CD4-positive, alpha-beta T cell (primary cell): ENCODE results near the gene PDE6C. TPM values are rescaled to one million over a fixed set of nuclear protein-coding genes. Genes with fewer than 3 reads are reported as not detected.
"Not testable (repeated sequence)": the region's sequence is repeated elsewhere in the genome, so short reads cannot be mapped to it uniquely, and the experiment has no call there.

Experiments used
- ATAC-seq: fragments of 200-7000 bp; cut with Tn5 transposase; one replicate; pipeline ENCODE4 v1.10.0; 2022; ENCODE audit warnings: mild to moderate bottlenecking; ENCODE audit not compliant: poor library complexity
- CTCF ChIA-PET: fragments of 350-600 bp; sonication (Branson Sonifier 250); formaldehyde crosslinking; loops from one replicate; lab custom pipeline; 2021; ENCODE audit warnings: antibody characterized with exemption, inconsistent platforms; lab: Charles Lee
- POLR2A ChIA-PET: fragments of 350-600 bp; sonication (Branson Sonifier 250); formaldehyde crosslinking; loops from one replicate; lab custom pipeline; 2021; ENCODE audit warnings: antibody characterized with exemption, inconsistent platforms; lab: Charles Lee
- DNase-seq, 14 experiments: peaks; one replicate each; pipeline ENCODE4 v3.0.0-alpha.2; 2013 to 2020; ENCODE audit warnings: mixed read lengths in 2 of 14
- H3K27ac ChIP-seq, 2 donors: one replicate each; pipeline versions ENCODE4 v1.5.1 to v1.7.0; 2013; ENCODE audit warnings: low read length in 2 of 2, low read depth in 1 of 2, mild to moderate bottlenecking in 1 of 2
- H3K27me3 ChIP-seq, 2 experiments: 1 replicate in 1 of 2; 2 replicates in 1 of 2; pipeline versions ENCODE4 v1.6.1 to v1.7.0; 2013; ENCODE audit warnings: low read length in 2 of 2, control low read depth in 1 of 2, mild to moderate bottlenecking in 1 of 2, moderate library complexity in 1 of 2; ENCODE audit not compliant: insufficient read depth in 2 of 2, control insufficient read depth in 1 of 2
- H3K36me3 ChIP-seq: one replicate; pipeline ENCODE4 v1.6.1; 2013; ENCODE audit warnings: low read length, control low read depth; ENCODE audit not compliant: insufficient read depth
- H3K4me1 ChIP-seq: one replicate; pipeline ENCODE4 v1.6.1; 2013; ENCODE audit warnings: low read length, control low read depth; ENCODE audit not compliant: insufficient read depth
- H3K4me3 ChIP-seq: one replicate; pipeline ENCODE4 v1.5.1; 2013; ENCODE audit warnings: mild to moderate bottlenecking, low read length, moderate library complexity
- H3K9me3 ChIP-seq, 2 experiments: 1 replicate in 1 of 2; 2 replicates in 1 of 2; pipeline versions ENCODE4 v1.6.1 to v1.7.0; 2013; ENCODE audit warnings: low read length in 2 of 2, mild to moderate bottlenecking in 2 of 2, control low read depth in 1 of 2, moderate library complexity in 1 of 2; ENCODE audit not compliant: control insufficient read depth in 1 of 2, insufficient read depth in 1 of 2
- H3K27ac Mint-ChIP-seq: one replicate; pipeline ENCODE4 v1.8.0; 2020; ENCODE audit warnings: mixed read lengths
- H3K27me3 Mint-ChIP-seq: one replicate; pipeline ENCODE4 v1.8.0; 2021; ENCODE audit warnings: mixed read lengths
- H3K36me3 Mint-ChIP-seq: one replicate; pipeline ENCODE4 v1.8.0; 2021; ENCODE audit warnings: low read depth, mixed read lengths
- H3K4me1 Mint-ChIP-seq: one replicate; pipeline ENCODE4 v1.8.0; 2021; ENCODE audit warnings: low read depth, mixed read lengths
- H3K4me3 Mint-ChIP-seq: one replicate; pipeline ENCODE4 v1.8.0; 2020; ENCODE audit warnings: mild to moderate bottlenecking, mixed read lengths
- H3K9me3 Mint-ChIP-seq: one replicate; pipeline ENCODE4 v1.8.0; 2020; ENCODE audit warnings: mixed read lengths
- intact Hi-C, 2 experiments: fragments of 100-400 bp; cut with DNase I in 1 of 2; cut with micrococcal nuclease in 1 of 2; formaldehyde crosslinking; loops; one replicate each; pipeline versions ENCODE4 v1.15.1 to v1.9.0; 2023 to 2025; cut with DNase I, micrococcal nuclease
- total RNA-seq, 174 experiments: library from RNA in 2 of 174; stranded (reverse) in 2 of 174; gene quantifications; one replicate each; pipeline ENCODE4 v1.2.3 and lab custom pipeline; 2021 to 2026
- TF ChIP-seq, protein P1 (sequence below): fragments of 200-600 bp; IDR thresholded peaks from one replicate; pipeline ENCODE4 v1.8.0; 2022; ENCODE audit warnings: antibody characterized with exemption, mild to moderate bottlenecking

Gene PDE6C
- total RNA-seq, 2 experiments from 2014 or later: not detected

DNA sequence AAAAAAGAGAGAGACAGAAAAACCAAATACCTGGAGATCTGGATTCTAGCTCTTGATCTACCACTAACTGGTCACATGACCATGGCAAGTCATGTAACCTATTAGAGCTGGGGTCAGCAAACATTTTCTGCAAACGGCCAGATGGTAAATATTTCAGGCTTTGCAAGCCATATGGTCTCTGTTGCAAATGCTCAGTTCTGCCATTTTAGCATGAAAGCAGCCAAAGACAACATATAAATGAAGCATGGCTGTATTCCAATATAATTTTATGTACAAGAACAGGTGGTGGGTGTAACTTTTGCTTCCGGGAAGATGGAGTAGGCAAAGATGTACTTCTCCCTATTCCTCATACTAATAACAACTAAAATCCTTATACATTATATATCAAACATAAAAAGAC lies 83.4 kb downstream of the PDE6C start:
- H3K9me3 Mint-ChIP-seq: no peaks in the 10 kb centered on the region
- no peak overlapping the region for H3K27ac Mint-ChIP-seq
- ATAC-seq: no peak
- H3K36me3 Mint-ChIP-seq: peaks cover 76% of the 10 kb centered on the region
- H3K27ac ChIP-seq: no peak overlapping the region
- ChIA-PET CTCF (no interaction called here), POLR2A (no interaction called here)
- H3K4me1 ChIP-seq: no peaks in the 10 kb centered on the region
- peaks cover 60% of the 10 kb centered on the region for H3K36me3 ChIP-seq
- H3K27me3 Mint-ChIP-seq: no peaks in the 10 kb centered on the region
- intact Hi-C loops: no loop called here
- H3K4me1 Mint-ChIP-seq: peaks cover 27% of the 10 kb centered on the region
- DNase-seq: no peak
- TF ChIP-seq, protein P1, sequence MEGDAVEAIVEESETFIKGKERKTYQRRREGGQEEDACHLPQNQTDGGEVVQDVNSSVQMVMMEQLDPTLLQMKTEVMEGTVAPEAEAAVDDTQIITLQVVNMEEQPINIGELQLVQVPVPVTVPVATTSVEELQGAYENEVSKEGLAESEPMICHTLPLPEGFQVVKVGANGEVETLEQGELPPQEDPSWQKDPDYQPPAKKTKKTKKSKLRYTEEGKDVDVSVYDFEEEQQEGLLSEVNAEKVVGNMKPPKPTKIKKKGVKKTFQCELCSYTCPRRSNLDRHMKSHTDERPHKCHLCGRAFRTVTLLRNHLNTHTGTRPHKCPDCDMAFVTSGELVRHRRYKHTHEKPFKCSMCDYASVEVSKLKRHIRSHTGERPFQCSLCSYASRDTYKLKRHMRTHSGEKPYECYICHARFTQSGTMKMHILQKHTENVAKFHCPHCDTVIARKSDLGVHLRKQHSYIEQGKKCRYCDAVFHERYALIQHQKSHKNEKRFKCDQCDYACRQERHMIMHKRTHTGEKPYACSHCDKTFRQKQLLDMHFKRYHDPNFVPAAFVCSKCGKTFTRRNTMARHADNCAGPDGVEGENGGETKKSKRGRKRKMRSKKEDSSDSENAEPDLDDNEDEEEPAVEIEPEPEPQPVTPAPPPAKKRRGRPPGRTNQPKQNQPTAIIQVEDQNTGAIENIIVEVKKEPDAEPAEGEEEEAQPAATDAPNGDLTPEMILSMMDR: no peak
- H3K4me3 Mint-ChIP-seq: no peak overlapping the region
- no peaks in the 10 kb centered on the region for H3K9me3 ChIP-seq
- no peak overlapping the region for H3K4me3 ChIP-seq
- no peaks in the 10 kb centered on the region for H3K27me3 ChIP-seq

DNA sequence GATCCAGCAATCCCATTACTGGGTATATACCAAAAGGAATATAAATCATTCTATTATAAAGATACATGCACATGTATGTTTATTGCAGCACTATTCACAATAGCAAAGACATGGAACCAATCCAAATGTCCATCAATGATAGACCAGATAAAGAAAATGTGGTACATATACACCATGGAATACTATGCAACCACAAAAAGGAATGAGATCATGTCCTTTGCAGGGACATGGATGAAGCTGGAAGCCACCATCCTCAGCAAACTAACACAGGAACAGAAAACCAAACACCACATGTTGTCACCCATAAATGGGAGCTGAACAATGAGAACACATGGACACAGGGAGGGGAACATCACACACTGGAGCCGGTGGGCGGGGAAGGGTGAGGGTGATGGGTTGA lies 84.2 kb downstream of the PDE6C start:
- peaks cover 68% of the 10 kb centered on the region for H3K36me3 Mint-ChIP-seq
- H3K9me3 ChIP-seq, ATAC-seq, H3K27me3 Mint-ChIP-seq, intact Hi-C loops, H3K4me3 ChIP-seq, CTCF ChIA-PET, H3K9me3 Mint-ChIP-seq, H3K4me1 ChIP-seq, POLR2A ChIA-PET, H3K27me3 ChIP-seq, H3K27ac Mint-ChIP-seq, H3K27ac ChIP-seq, H3K4me3 Mint-ChIP-seq, DNase-seq: not testable (repeated sequence)
- peaks cover 58% of the 10 kb centered on the region for H3K36me3 ChIP-seq
- H3K4me1 Mint-ChIP-seq: peaks cover 27% of the 10 kb centered on the region

DNA sequence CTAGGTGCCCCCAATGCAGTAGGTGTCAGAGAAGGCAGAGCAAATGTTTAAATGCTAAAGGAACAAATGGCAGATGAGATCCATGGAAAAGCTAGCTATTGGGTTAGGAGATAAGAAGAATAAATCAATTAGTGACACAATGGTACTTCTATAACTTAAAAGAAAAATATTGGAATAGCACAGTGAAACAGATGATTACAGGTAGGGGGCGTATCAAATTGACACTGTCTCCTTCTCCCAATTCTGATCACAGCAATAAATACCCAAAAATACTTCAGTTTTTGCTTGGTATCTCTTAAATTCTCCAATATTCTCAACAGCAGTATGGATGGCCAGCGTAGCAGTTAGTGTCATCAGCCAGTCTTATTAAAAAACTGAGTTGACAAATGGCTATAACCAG lies 84.9 kb downstream of the PDE6C start:
- peaks cover 27% of the 10 kb centered on the region for H3K4me1 Mint-ChIP-seq
- peaks cover 52% of the 10 kb centered on the region for H3K36me3 ChIP-seq
- H3K27me3 ChIP-seq: no peaks in the 10 kb centered on the region
- H3K27me3 Mint-ChIP-seq: no peaks in the 10 kb centered on the region
- DNase-seq (no peak), ATAC-seq (no peak)
- no peak overlapping the region for H3K4me3 Mint-ChIP-seq
- H3K36me3 Mint-ChIP-seq: peaks cover 61% of the 10 kb centered on the region
- intact Hi-C loops: no loop called here
- H3K9me3 Mint-ChIP-seq: no peaks in the 10 kb centered on the region
- no peak overlapping the region for H3K4me3 ChIP-seq
- TF ChIP-seq, protein P1: no peak
- no peak overlapping the region for H3K27ac Mint-ChIP-seq
- H3K4me1 ChIP-seq: peaks cover 5% of the 10 kb centered on the region
- ChIA-PET POLR2A (no interaction called here), CTCF (no interaction called here)
- no peaks in the 10 kb centered on the region for H3K9me3 ChIP-seq
- no peak overlapping the region for H3K27ac ChIP-seq

- ChIA-PET POLR2A (interaction anchor here (1.0 to 1.3 kb wide), 3 partner anchors 9 to 1128 kb away, joined by 3 read pairs; partner anchors contain the start of gene IDE), CTCF (interaction anchor here (0.9 kb wide), 1 partner anchor 853 kb away, joined by 3 read pairs; no protein-coding TSS in a partner anchor)
- peak overlapping the region; percentile 67 to 77 for H3K27ac ChIP-seq
- no peak overlapping the region for H3K4me3 Mint-ChIP-seq
- H3K9me3 ChIP-seq: no peaks in the 10 kb centered on the region
- peaks cover 22% of the 10 kb centered on the region for H3K36me3 Mint-ChIP-seq
- peak; percentile 45 for ATAC-seq
- H3K9me3 Mint-ChIP-seq: no peaks in the 10 kb centered on the region
- TF ChIP-seq, protein P1: no peak
- H3K4me1 ChIP-seq: peaks cover 5% of the 10 kb centered on the region
- H3K27me3 Mint-ChIP-seq: no peaks in the 10 kb centered on the region
- peak overlapping the region; percentile 87 for H3K4me3 ChIP-seq
- DNase-seq: peak in 2 of 14 experiments; percentile 6 to 12
- H3K27ac Mint-ChIP-seq: no peak overlapping the region
- intact Hi-C loops: loop anchor here (1.0 to 10.0 kb wide), 6 partner anchors 190 to 1110 kb away; partner anchors contain the start of genes NOC3L (in 2 of the 2), EXOC6 (in 1 of the 2), KIF11 (in 1 of the 2) and SLC35G1 (in 1 of the 2)
- H3K4me1 Mint-ChIP-seq: peaks cover 25% of the 10 kb centered on the region
- H3K27me3 ChIP-seq: no peaks in the 10 kb centered on the region
- H3K36me3 ChIP-seq: peaks cover 19% of the 10 kb centered on the region
These were observed 89.5 kb downstream of the PDE6C start for GRCh38 chr10:93701866-93702209.
